GM21367 (cell line): ENCODE data around the gene TET3.
A peak's percentile ranks its signal among the peaks of the same experiment; 100 is the strongest.

ENCODE experiments used
- ATAC-seq: cut with Tn5 transposase; IDR thresholded peaks from one replicate; pipeline ENCODE4 v1.9.1; 2021; ENCODE audit not compliant: unreplicated experiment

TET3 gene

DNA sequence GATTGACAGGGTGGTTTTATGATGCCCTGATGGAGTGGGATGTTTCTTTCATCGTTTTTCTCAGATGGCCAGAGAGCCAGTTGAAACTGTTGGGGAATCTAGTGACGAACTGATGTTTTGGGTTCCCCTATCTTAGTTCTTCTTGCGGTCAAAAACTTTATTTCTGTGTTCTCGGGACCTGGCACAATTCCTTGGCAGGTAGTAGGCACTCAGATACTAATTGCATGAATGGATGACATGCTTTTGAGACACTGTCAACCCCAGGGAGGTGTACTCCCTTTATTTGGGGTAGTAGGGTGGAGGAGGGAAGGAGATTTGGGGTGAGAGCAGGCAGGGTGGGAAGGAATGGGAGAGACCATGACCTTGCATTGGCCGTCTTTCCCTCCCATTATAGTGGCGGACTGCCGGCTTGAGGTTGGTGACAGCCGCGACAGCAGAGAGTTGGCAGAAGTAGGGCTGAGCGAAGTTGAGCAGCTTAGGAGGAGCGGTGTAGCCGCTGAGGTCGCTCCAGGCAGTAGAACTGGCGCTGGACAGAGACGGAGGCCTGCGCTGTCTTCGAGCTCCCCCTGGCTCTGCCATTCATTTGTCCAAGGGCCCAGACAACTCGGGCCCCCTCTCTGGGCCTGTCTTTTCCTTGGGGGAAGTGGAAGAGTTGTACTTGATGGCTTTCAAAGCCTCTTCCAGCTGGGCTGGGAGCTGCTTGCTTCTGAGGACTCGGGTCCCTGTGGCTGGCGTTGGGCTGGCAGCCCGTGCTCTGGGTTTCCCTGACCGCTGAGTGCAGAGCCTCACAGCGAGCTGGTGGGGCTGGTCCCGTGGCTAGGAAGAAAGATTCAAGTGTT, 2.6 kb downstream of the TET3 start:
- ATAC-seq, result no peak

DNA sequence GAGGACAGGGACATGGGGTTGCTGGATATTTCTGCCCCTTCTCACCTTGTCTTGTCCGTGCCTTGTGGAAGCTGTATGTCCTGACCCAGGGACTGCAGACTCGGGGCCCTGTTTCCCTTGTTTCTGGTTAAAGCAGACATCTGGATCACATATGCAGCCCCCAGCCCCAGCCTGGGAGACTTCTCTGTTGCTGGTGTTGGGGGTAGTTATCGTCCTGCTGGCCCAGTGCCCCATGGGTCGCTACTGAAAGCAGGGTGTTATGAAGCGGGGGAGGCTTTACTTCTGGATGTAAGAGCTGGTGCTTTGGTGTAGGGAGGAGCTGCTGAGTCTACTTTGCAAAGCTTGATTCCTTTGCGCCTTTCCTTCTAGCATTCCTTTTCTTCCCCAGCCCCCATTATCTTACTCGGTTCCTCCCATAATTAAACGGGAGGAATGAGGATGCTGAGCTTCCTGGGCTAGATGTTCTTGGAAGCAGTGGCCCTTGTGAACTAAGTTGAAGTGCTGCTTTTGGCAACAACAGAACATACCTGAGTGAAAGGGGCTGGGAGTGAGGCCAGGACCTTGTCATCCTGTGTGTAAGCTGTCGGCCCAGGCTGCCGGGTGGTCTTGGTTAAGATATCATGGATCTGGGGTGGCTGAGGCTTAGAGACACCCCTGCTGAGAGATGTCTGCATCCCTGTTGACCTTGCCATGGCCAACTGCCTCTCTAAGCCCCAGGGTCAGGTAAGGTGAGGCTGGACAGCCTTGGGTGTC, 3.4 kb downstream of the TET3 start:
- no peak for ATAC-seq

DNA sequence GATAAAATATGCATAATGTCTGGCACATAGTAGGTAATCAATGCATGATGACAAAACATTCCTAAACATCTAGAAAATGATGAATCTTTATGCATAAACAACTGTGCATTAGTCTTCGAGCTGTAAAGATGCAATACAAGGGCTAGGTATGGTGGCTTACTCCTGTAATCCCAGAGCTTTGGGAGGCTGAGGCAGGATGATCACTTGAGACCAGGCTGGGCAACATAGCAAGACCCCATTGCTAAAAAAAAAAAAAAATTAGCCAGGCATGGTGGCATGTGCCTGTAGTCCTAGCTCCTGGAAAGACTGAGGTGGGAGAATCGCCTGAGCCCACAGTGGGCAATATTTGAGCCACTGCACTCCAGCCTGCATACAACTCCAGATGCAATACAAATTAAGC, 5.3 kb downstream of the TET3 start:
- ATAC-seq, result no peak

DNA sequence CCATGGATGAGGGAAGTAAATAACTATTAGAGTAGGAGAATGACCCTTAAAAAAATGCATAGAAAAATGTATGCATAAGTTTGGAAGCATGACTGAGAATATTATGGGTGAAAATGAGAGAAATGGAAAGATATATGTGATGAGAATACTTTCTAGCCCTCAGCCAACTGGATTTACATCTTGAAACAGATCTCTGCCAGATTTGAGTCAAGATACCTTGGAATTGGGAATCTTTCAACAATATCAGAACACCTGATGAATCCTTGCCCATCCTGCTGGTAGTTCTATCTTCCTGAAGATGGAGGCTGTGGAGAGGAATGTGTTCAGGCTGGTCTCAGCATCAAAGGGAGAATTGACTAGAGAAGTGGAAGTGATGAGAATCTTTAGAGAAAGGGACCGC, 5.8 kb downstream of the TET3 start:
- no peak for ATAC-seq

- no peak for ATAC-seq
These were observed 7.3 kb downstream of the TET3 start for GRCh38 chr2:73992036-73992435.

DNA sequence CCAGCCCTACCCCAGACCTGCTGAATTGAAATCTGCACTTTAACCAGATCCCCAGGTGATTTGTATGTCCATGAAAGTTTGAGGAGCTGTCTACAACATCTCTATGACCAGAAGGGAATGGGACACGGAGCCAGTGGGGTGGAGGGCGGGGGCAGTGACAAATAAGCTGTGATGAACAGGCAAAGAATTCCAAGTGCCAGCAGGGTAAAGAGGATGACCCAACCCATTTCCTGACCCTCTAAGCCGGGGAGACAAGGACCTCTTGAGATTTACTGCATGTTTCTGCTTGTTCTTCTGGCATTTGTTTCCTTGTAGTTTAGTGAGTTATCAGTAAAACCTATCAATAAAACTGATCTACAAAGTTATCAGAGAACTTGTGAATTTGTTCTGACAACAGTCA, 8.7 kb downstream of the TET3 start:
- no peak for ATAC-seq

DNA sequence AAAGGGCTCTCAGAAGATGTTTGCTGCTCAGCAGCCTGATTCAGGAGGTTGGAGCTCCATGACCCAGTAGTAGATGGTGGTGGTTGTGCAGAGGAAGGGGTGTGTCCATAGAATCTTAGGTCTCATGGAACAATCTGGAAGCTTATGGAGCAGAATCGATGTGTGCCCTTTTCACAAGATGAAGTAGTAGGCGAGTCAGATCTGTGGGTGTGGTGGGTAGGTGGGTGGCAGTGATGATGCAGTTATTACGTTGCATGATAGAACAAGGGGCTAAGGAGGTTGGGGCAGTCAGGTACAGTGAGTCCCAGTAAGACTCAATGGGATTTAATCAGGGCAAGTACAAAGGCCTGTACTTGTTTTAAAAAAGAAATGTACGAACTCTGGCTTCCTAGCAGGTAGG, 9.1 kb downstream of the TET3 start:
- no peak for ATAC-seq

DNA sequence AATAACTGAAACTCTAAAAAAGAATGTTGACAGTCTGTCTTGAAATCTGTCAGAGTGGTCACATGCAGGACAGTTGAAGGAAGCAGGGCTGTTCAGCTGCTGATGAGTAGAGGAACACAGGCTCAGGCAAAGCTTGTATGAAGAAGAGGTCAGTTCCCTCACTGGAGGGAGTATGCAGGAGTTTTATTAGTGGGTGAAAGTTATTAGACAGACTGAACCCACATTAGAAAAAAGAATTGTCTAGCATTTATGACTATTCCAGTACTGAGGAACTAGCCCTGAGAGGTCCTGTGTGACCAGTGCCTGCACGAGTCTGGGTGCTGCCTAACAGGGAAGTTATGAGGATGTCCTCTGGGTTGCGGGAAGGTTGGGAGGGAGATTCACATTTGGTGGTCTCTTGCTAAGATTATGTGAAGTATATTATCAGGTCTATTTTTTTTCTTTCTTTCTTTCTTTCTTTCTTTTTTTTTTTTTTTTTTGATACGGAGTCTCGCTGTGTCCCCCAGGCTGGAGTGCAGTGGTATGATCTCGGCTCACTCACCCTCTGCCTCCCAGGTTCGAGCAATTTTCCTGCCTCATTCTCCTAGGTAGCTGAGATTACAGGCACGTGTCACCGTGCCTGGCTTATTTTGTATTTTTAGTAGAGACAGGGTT, 9.6 kb downstream of the TET3 start:
- no peak for ATAC-seq

GRCh38 chr2:73995810-73996209, 11.1 kb downstream of the TET3 start:
- no peak for ATAC-seq

- ATAC-seq, result no peak
These were observed 13.1 kb downstream of the TET3 start for GRCh38 chr2:73997813-73998212.

DNA sequence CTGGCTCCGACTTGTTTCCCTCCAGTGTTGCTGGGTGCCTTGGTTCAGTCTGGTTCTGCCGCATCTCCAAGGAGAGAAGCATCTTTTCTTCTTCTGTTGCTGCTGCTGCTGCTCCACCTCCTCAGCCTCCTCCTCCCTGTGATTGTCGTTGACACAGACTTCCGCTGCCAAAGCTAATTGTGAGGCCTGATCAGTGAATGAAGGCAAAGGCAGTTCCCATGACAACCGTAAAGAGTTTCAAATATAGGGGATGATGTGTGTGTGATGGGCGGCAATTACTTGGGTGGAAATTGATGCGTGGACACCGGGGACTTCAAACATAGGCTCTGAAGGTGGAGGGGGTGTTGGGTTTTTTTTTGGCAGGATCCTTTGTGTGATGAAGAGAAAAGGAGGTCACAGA, 13.7 kb downstream of the TET3 start:
- no peak for ATAC-seq

- no peak for ATAC-seq
These were observed 14.2 kb downstream of the TET3 start for GRCh38 chr2:73998933-73999332.

- ATAC-seq, result no peak
These were observed 15.3 kb downstream of the TET3 start for GRCh38 chr2:73999881-74000597.

DNA sequence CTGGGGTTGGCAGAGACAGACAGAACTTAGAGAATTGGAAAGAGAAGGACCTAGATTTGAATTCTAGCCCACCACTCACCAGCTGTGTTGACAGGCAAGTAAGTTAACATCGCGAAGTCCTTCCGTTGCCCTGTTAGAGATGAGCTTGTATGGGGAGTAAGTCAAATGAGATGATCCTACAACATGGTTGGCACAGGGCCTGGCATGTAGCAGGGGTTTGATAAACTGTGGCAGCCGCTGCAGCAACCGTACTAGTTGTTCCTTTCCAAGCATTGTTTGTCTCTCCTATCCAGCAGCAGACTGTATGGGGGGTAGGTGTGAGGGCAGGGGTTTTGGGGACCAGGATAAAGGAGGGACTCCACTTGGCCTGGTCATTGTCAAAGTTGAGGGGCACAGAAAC, 16.0 kb downstream of the TET3 start:
- no peak for ATAC-seq

GRCh38 chr2:74001121-74001520, 16.4 kb downstream of the TET3 start:
- no peak for ATAC-seq

DNA sequence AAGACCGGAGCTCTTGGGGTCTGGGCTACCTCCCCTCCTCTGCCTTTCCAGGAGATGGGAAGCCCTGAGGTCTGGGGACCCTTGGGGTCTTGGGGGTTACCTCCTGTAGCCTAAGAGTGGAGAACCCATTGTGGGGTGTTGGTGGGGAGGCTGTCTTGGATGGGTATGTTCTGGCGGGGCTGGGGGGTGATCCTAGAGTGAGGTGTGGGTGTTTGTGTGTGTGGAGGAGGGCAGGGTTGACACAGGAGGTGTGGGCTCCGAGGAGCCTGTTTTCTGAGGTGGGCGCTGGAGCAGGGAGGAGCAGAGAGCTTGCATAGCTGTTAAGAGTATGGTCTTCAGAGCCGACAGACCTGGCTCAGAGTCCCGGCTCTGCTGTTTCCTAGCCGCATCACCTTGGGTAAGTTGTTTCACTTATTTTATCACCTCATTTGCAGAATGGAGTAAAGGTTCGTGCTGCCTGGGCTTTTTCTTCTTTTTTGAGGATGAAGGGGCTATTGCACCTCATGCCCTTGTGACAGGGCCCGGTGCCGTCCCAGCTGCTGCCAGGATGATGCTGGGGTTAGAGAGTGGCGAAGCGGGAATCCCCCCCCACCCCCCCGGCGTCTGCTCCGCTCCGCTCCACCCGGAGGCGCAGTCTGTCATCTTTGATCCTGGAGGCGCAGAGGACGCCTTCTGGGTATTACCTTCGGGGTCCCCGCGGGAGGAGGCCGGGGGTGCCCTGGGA, 17.2 kb downstream of the TET3 start:
- ATAC-seq, result peak; percentile 30

DNA sequence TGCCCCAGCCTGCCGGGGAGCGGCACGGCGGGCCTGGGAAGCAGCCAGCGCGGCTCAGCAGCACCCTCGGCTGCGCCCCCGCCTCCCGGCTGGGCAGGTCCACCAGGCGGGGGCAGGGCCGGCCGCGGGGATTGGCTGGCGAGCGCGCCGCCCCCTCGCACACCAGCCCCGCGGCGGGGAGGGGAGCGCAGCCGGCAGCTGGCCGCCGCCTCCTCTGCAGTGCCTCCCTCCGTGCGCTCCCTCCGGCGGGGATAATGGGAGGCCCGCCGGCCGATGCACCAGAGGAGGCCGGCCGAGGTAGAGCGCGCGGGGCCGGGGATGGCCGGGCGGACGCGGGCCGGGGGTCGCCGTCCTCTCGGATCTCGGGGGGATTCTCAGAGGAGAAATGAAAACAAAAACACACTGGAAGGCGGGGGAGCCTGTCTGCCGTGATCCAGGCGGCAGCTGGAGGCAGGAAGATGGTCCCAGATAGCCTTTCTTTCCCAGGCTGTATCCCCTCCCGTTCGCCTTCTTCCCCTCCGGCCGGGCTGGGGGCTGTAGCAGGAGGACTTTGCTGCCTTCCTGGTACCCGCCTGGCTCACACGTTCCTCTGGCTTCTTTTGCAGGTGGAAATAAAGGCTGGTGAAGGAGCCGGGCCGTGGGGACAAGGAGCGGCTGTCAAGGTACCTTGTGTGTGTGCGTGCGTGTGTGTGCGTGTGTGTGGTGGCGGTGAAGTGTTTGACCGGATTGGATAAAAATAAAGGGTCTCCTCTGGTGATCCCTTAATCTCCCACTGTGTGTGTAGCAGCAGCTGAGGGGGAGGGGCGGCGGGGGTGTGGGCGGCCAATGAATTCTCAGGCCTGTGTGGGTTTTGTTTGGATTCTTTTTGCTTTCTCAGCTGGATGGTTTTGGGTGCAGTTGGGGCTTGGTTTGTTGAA, 18.1 kb downstream of the TET3 start:
- ATAC-seq, result peak; percentile 88

DNA sequence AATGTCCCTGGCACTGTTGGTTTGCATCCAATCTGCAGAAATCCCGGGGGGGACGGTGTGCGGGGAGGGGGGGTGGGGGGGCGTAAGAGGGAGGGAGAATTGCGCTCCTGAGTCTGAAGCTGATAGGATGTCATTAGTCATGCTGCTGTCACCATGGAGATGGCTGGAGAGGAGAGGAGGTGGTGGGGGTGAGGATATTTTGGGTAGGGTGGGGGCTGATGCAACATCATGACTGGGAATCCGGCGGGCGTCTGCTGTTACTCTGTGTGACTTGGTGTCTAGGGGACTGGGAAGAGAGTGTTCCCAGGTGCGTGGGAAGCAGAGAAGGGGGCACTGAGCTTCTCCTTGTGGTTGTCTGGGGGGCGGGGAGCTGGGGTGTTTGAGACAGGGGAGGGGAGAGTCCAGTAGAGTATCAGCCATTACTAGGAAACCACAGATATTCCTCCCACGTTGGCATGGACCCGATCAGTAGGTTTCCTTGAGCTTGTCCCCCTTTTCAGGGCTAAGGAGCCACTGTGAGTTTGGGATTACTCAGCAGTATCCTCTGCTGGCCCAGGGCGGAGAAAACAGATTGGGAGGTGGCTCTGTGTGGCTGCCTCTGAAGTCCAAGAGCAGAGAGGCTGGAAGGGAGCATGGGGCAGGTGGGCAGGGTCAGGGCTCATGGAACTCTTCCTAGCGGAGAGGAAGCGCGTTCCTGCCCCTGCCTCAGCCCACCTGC, 18.9 kb downstream of the TET3 start:
- ATAC-seq, result no peak
